Psoas muscle (tissue), 8 donors: ENCODE results near the gene UTP3. TPM values are rescaled to one million over a fixed set of nuclear protein-coding genes. Genes with fewer than 3 reads are reported as not detected.
"Not testable (repeated sequence)": the region's sequence is repeated elsewhere in the genome, so short reads cannot be mapped to it uniquely, and the experiment has no call there.

ENCODE experiments used
- ATAC-seq, 4 donors: fragments of 200-7000 bp; cut with Tn5 transposase; one replicate each; pipeline ENCODE4 v1.9.1; 2020; ENCODE audit warnings: moderate library complexity in 3 of 4, mild to moderate bottlenecking in 2 of 4
- DNase-seq, 2 donors: peaks; one replicate each; pipeline ENCODE4 v3.0.0-alpha.2; 2020
- H3K27ac ChIP-seq: fragments of 200-600 bp; one replicate; pipeline ENCODE4 v1.8.0; 2022
- H3K27me3 ChIP-seq, 3 donors: fragments of 200-600 bp in 1 of 3; one replicate each; pipeline versions ENCODE4 v1.6.1 to v1.8.0; 2013 to 2022; ENCODE audit warnings: low read length in 2 of 3, mild to moderate bottlenecking in 2 of 3, moderate library complexity in 1 of 3; ENCODE audit not compliant: insufficient read depth in 3 of 3
- H3K36me3 ChIP-seq, 2 donors: fragments of 200-600 bp in 1 of 2; one replicate each; pipeline versions ENCODE4 v1.6.1 to v1.8.0; 2013 to 2022; ENCODE audit warnings: low read depth in 1 of 2, mild to moderate bottlenecking in 1 of 2, moderate library complexity in 1 of 2; ENCODE audit not compliant: insufficient read depth in 1 of 2
- H3K4me1 ChIP-seq: fragments of 200-600 bp; one replicate; pipeline ENCODE4 v1.8.0; 2022
- H3K4me3 ChIP-seq: fragments of 200-600 bp; one replicate; pipeline ENCODE4 v1.8.0; 2022; ENCODE audit warnings: mild to moderate bottlenecking
- H3K9me3 ChIP-seq: fragments of 200-600 bp; one replicate; pipeline ENCODE4 v1.8.0; 2022
- WGBS, 3 donors: extraction: QIAGEN DNeasy Blood & Tissue Kit; methylation state at CpG; one replicate each; pipeline versions ENCODE4 v1.1.6 to v1.1.7; 2013; 5-methylcytosine and 5-hydroxymethylcytosine counted together
- intact Hi-C, 2 donors: fragments of 100-400 bp; cut with DNase I; formaldehyde crosslinking; loops; one replicate each; pipeline versions ENCODE4 v1.11.0 to v1.14.2; 2022
- polyA plus RNA-seq, 3 donors: library from polyadenylated mRNA; stranded (reverse); fragments of 200-250 nt; gene quantifications; one replicate each; pipeline ENCODE4 v1.2.3, GENCODE V29; 2013
- total RNA-seq, 4 donors: library from RNA; stranded (reverse); fragmentation: NEBNext Ultra II Directional in 2 of 4; extraction: Animal tissue kit (Norgen Biotek cat#: 25700) in 2 of 4; gene quantifications; one replicate each; pipeline versions ENCODE4 v1.2.1 to v1.2.4, GENCODE V29; 2021 to 2023
- TF ChIP-seq, protein P1 (sequence below): fragments of 200-600 bp; IDR thresholded peaks from one replicate; pipeline ENCODE4 v1.8.0; 2022; ENCODE audit warnings: antibody characterized with exemption
- donor health status: healthy with polysubstance abuse.
- donor health status: DM: no; HTN: no; CAD: no; lungs with moderate emphysema.
- donor health status: Bipolar disorder and iron deficiency.
- donor health status: healthy.
- donor health status: DM: yes; HTN: yes; CAD: no.
- donor health status: DM: no; HTN: no; CAD: no.
- donor health status: DM: no; HTN: no; CAD: no.
- donor health status: DM: yes; HTN: yes; CAD: no.

Gene UTP3
- total and polyA plus RNA-seq, 7 donors, result 13.0 to 32.5 (median 22.3) TPM

DNA sequence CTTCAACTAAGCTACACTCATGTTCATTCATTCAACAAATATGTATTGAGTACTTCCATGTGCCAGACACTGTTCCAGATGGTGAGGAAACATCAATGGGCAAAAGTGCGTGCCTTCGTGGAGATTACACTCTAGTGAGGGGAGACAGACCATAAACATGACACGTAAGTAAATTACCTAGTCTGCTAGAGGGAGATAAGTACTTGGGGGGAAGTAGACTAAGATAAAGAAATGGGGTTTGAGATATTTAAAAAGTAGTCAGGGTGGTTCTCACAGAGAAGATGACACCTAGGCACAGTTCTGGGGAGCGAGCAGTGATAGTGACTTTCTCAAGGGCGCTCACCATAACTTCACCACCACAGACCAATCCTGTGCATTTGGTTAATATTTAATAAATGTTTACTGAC lies 33.7 kb upstream of the UTP3 start:
- Histone ChIP-seq H3K4me3 (no peak overlapping the region), H3K9me3 (no peaks in the 10 kb centered on the region), H3K27me3 (no peaks in the 10 kb centered on the region), H3K36me3 (no peaks in the 10 kb centered on the region), H3K4me1 (no peaks in the 10 kb centered on the region), H3K27ac (no peak overlapping the region)
- ATAC-seq, result no peak
- intact Hi-C loops, result loop anchor here in 1 of 2 donors (5.0 kb wide), 1 partner anchor 33 kb away; the partner anchor contains the start of gene UTP3
- TF ChIP-seq, protein P1, sequence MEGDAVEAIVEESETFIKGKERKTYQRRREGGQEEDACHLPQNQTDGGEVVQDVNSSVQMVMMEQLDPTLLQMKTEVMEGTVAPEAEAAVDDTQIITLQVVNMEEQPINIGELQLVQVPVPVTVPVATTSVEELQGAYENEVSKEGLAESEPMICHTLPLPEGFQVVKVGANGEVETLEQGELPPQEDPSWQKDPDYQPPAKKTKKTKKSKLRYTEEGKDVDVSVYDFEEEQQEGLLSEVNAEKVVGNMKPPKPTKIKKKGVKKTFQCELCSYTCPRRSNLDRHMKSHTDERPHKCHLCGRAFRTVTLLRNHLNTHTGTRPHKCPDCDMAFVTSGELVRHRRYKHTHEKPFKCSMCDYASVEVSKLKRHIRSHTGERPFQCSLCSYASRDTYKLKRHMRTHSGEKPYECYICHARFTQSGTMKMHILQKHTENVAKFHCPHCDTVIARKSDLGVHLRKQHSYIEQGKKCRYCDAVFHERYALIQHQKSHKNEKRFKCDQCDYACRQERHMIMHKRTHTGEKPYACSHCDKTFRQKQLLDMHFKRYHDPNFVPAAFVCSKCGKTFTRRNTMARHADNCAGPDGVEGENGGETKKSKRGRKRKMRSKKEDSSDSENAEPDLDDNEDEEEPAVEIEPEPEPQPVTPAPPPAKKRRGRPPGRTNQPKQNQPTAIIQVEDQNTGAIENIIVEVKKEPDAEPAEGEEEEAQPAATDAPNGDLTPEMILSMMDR, result no peak
- no peak for DNase-seq
- 68 to 81% (median 79%) methylated on average over 5 of the region's 5 CpGs for WGBS, 3 donors

DNA sequence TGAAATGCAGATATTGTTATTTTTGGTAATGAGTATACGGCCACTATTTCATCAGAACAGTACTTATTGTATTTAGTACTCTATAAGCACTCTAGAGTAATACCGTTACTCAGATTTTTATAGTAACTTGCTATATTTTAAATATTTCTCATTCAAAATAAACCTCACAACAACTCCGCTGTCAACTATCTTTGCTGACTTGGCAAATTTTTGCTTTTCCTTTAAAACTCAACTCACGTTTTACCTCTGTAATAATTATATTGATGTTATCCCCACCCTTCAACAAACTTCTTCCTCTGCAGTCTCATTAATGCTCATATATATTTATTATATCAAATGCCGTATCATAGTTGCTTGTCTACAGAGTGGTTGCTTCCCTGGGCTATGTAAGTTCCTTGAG lies 31.0 kb upstream of the UTP3 start:
- TF ChIP-seq, protein P1, result no peak
- no peak for DNase-seq
- Histone ChIP-seq H3K9me3 (no peaks in the 10 kb centered on the region), H3K27ac (no peak overlapping the region), H3K27me3 (no peaks in the 10 kb centered on the region), H3K4me1 (no peaks in the 10 kb centered on the region), H3K36me3 (no peaks in the 10 kb centered on the region), H3K4me3 (no peak overlapping the region)
- no peak for ATAC-seq
- intact Hi-C loops, result no loop called here
- WGBS, 3 donors, result 80 to 85% (median 82%) methylated on average over 5 of the region's 5 CpGs

DNA sequence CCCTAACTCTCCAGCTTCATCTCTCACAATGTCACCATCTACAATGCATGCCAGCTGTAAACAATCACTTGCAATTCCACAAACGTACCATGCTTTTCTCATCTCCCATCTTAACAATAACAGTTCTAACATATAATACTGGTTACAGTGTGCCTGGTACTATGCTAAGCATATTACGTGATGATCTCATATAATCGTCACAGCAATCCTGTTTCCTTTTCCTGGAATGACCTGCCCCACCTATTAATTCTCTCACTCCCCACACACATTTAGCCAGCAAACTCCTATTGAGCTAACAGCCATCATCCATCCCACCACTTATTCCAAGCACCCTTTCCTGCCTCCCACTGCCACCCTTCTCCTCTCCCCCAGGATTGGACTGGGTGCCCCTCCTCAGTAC lies 29.9 kb upstream of the UTP3 start:
- no peak overlapping the region for H3K27ac ChIP-seq
- H3K36me3 ChIP-seq, result no peaks in the 10 kb centered on the region
- H3K27me3 ChIP-seq, result no peaks in the 10 kb centered on the region
- no peaks in the 10 kb centered on the region for H3K4me1 ChIP-seq
- no peaks in the 10 kb centered on the region for H3K9me3 ChIP-seq
- DNase-seq, result no peak
- TF ChIP-seq, protein P1, result no peak
- no peak overlapping the region for H3K4me3 ChIP-seq
- ATAC-seq, result no peak
- 36 to 46% (median 37%) methylated on average over 3 of the region's 3 CpGs for WGBS, 3 donors
- intact Hi-C loops, result no loop called here

DNA sequence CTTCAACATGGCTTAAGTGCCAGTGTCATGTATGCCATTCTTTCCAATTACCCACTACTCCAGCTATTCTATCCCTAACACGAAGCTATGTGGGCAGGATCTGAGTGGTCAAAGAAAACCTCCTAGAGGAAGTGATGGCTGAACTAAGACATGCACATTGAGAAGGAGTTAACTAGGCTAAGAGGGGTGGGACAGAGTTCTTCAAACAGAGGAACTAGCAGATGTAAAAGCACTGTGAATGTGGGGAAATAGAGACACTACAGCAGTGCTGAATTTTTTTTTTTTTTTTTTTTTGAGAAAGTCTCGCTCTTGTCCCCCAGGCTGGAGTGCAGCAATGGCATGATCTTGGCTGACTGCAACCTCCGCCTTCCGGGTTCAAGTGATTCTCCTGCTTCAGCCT lies 28.2 kb upstream of the UTP3 start:
- ATAC-seq, result no peak
- WGBS, 3 donors, result 76 to 85% (median 80%) methylated on average over 4 of the region's 4 CpGs
- Histone ChIP-seq H3K36me3 (no peaks in the 10 kb centered on the region), H3K27me3 (no peaks in the 10 kb centered on the region), H3K9me3 (no peaks in the 10 kb centered on the region), H3K4me3 (no peak overlapping the region), H3K27ac (no peak overlapping the region), H3K4me1 (no peaks in the 10 kb centered on the region)
- no peak for DNase-seq
- intact Hi-C loops, result no loop called here
- TF ChIP-seq, protein P1, result no peak

DNA sequence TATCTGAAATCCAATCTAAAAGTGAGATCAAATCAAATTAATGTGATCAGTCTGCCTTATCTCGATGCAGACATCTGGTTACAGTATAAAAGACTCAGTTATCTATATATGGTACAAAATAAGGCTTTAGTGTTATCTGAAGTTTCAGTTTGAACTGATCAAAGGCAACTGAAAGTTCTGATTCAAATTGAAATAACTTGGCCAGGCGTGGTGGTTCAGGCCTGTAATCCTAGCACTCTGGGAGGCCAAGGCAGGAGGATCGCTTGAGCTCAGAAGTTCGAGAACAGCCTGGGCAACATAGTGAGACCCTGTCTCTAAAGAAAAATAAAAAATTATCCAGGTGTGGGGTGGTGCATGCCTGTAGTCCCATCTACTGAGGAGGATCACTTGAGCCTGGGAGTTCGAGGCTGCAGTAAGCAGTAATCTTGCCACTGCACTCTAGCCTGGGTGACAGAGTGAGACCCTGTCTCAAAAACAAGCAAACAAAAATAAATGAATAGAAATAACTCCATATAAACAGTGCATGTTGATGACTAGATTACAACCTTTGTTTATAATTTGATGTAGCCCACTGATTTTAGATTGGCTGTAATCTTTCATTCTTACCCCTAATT lies 26.9 kb upstream of the UTP3 start:
- ATAC-seq, H3K4me1 ChIP-seq, H3K9me3 ChIP-seq, H3K36me3 ChIP-seq, DNase-seq, H3K27ac ChIP-seq, H3K4me3 ChIP-seq, intact Hi-C loops, H3K27me3 ChIP-seq: not testable (repeated sequence)
- 86 to 88% (median 87%) methylated on average over 5 of the region's 5 CpGs for WGBS, 3 donors
